T-helper 1 cell (primary cell): ENCODE data around the gene NIPAL3.

ENCODE experiments used
- DNase-seq, 5 donors: peaks; one replicate each; pipeline ENCODE4 v3.0.0-alpha.2; 2012 to 2020

Gene NIPAL3

DNA sequence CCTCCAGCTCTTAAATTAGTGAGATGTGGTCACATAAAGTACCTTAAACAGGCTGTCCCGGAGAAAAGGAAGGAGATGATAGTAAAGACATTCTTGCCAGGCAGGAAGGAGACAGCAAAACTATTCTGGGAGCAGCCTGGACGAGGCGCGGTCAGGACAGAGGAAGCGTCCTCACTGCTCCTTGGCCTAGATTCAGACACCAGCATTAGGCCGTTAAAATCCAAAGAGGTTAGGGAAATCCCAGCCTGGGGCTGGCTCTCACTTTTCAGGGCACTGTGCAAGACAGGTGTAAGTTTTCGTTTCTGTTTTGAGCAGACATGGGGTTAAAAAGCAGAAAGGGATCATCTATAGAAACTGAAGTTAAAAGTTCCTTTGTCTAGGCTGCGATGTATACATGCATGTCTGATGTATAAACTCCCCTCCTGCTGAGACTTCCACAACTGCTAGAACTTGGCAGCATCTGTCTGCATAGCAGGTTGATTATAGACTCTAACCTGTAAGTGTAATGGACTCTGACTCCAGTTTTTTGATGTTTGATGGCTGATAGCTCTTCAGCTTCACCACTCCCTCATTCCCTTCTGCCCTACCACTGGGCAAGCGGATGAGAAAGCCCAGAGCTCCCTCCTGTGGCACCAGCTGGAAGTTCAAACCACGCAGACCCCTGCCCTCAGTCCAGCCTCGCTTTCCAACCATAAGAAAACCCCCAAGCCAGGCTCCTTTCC lies 23.6 kb upstream of the NIPAL3 start:
- peak in 4 of 5 donors; percentile 40 to 70 (median 52) for DNase-seq

DNA sequence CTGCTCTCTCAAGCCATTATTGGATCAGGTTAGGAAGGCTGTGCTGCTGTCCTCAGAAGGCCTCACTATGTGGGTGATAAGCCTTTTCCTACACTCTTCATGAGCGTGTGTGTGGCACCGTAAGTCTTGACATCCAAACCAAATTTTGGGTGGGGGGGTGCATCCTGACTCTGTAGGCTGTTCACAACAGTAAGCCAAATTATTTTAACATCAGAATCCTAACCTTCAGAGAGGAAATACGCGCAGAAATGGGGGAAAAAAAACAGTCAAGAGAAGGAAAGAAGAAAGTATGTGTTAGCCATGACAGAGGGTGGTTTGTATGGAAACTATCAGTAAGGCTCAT lies 23.0 kb upstream of the NIPAL3 start:
- no peak for DNase-seq

DNA sequence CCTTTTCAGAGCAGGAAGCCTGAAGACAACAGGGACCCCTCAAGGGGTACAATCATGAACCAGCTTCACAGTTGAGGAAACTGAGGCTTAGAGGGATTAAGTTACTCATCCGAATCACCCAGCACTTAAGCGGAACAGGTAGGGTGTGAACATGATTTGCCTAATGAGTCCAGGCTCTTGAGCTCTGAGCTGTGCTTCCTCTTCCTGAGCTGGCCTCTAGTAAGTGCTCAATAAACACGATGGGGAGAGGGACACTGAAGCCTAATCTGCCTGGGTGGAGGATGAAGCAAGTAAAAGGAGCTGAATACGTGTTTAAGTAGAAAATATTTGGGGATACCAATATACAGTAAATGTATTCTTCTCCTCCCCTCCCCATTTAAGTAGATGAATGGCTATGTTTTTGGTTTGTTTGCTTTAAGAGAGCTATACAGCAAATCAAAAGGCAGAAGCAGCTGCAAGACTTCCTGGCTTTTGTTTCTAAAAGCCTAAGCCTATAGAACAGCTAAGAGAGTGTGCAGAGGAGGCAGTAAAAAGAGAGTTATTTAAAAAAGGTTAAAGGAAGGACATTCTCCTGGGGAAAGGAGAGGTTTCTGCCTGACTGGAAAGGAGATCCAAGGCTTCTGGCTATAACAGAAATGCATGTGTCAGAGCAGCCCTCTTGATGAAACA lies 22.5 kb upstream of the NIPAL3 start:
- no peak for DNase-seq

DNA sequence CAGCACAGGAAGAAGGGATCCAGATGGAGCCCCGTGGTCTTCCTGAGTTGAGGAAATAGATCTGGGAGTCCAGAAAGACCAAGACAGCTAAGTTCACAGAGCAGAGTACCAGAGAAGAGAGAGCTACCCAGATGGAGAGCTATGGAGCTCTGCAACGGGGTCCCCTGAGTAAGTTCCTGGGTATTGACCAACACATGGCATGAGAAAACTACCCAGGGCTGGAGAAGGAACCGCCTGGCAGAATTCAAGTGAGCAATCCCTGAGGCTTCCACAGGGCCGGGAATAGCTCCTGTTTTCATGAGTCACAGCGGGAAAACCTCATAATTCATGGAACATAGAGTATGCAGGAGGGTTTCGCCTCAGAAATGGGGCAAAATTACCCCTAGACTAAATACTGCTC lies 21.7 kb upstream of the NIPAL3 start:
- DNase-seq: no peak

DNA sequence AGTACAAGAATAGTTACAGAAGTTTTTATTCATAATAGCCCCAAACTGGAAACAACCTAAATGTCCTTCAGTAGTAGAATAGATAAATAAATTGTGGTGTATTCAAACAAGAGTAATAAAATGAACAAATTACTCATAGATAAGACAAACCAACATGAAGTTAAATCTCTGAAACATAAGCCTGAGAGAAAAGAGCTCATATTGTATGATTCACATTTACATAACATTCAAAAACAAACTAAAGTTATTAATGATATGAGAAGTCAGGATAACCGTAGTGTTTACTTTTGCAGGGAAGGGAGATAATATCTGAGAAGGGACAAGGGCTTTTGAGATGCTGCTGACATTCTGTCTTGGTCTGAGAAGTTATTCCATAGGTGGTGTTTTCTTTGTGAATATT lies 15.5 kb upstream of the NIPAL3 start:
- no peak for DNase-seq

DNA sequence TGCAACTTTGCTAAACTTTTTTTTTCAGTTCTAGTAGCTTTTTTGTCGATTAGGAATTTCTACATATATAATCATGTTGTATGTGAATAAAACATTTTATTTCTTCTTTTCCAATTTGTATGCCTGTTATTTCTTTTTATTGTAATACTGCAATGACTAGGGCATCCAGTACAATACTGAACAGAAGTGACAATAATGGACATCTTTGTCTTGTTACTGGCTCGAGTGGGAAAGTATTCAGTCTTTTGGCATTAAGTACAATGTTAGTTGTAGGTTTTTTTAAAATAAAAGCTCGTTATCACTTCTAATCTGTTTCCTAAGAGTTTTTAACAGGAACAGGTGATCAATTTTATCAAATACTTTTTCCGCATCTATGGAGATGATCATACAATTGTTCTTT lies 11.8 kb upstream of the NIPAL3 start:
- no peak for DNase-seq

DNA sequence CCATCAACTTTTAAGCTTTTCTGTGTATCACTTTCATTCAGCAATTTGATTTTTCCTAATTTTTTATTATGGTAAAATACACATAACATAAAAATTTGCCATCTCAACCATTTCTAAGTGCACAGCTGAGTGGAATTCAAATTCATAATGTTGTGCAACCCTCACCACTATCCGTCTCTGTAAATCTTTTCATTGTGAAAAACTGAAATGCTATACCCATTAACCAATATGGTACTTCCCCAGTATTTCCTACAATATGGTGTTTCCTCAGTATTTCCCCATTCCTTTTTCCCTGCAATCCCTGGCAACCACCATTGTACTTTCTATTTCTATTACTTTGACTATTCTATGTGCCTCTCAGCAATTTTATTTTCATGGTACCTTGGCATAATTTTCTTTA lies 8.8 kb upstream of the NIPAL3 start:
- no peak for DNase-seq

DNA sequence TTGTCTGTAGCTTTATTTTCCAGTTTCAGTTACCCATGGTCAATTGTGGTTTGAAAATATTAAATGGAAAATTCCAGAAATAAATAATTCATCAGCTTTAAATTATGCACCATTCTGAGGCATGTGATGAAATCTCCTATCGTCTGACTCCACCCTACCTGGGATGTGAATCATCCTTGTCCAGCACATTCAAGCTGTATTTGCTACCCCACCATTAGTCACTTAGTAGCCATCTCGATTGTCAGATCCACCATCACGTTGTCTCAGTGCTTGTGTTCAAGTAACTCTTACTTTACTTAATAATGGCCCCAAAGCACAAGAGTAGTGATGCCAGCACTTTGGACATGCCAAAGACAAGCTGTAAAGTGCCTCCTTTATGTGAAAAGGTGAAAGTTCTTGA lies 6.1 kb upstream of the NIPAL3 start:
- no peak for DNase-seq

DNA sequence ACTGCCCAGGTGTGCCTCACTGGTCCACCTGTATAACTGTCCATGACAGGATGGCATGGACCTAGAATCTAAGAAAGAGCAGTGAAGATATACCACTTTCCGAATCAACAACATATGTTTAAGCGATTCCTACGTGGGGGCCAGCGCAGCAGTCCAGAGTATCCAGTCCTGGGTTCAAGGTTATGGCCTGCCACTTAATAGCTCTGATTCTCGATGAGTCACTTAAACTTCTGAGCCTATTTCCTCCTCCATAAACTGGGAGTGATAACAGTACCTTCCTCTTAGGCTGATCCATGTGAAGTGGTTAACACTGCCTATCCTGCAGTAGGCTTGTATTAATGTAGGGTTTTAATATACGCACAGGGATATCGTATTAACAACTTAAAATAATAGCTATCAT lies 4.9 kb upstream of the NIPAL3 start:
- no peak for DNase-seq

DNA sequence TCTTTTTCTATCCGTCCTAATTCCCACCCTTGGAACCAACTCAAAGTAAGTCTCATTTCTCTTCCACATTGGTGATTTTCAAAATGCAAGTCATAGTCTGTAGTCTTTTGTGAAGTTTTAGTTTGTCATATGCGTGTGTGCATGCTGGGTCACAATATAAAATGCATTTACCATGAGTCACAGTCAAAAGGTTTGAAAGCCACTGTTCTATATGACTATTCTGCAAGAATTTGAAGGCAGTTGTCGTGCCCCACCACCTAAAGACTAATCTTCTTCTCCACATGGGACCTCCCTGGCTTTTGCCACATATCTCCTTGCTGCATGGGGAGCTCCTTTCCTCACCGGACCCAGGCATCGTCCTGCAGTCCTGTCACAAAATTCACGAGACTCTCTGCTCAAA lies 3.6 kb upstream of the NIPAL3 start:
- no peak for DNase-seq

DNA sequence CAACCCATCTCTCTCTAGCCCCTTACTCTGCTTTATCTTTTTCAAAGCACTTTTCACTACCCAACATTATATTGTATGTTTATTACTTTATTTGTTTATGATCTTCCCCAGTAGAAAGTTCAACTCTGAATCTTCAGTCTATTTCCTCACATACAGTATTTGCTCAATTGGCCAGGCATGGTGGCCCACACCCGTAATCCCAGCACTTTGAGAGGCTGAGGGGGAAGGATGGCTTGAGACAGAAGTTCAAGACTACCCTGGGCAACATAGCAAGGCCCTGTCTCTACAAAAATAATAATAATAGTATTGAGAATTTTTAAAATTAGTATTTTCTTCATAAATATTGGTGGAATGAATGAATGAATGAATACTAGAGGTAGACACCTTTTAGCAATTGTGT lies 3.2 kb upstream of the NIPAL3 start:
- DNase-seq: no peak

DNA sequence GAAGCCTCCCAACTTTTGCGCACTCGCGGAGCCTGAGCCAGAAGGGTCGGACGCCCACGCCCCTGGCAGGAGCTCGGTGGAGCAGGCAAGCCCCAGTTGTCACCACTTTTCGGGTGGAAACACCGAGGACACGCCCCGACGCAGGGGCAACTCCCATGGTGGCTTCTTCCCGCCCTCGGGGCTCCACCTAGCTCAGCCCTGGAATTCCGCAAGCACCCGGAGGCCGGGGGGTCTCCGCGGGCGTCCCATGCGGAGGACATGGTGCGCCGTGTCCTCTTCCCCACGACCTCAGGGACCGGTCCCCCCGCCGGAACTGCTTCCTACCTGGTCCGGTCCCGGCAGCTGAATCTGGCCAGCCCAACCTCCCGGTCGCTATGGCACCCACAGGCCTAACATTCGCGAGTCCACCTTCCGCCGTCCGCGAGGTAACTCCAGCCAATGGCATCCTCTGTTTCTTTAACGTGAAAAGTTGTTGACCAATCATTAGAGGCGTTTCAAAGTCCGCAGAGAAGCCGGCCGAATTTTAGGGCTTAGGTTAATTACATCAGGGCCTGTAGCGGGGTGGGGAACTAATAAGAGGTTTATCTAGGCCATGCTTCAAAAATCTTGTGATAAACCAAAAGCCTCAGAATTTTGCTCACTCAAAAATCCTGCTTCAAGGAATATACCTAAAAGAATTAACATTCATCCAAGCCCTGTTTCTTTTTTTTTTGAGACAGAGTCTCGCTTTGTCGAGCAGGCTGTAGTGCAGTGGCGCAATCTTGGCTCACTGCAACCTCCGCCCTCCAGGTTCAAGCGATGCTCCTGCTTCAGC lies 2.0 kb upstream of the NIPAL3 start, which contains the start of gene STPG1:
Gene STPG1 (minus strand): TSS at position 433 of the 814 bp plus-strand sequence. CDS start 12,394 bp downstream, outside the sequence.
- peak; percentile 20 to 87 (median 57) for DNase-seq

DNA sequence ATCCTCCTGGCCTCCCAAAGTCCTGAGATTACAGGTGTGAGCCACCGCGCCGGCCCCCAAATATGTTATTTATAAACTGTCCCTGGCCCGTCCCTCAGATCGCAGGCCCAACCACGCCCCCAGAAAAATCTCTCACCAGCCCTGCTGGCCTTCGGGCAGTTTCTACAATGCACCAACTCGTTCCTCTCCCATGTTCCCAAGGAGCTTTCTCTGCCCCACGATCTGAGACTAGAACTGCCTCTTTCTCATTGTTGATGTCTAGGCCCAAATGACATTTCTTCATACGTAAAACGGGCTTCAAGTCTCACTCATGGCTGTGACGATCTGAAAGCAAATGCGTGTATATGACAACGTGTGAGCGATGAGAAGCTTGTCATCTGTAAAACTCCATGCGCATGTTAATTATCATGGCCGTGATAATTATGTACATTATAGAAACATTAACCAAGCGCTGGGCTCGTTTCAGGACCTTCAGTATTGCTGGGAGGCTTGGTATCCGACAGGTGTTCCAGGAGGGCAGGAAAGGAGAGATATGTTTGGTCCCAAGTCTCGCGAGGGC lies 748 bp upstream of the NIPAL3 start:
- DNase-seq: no peak

DNA sequence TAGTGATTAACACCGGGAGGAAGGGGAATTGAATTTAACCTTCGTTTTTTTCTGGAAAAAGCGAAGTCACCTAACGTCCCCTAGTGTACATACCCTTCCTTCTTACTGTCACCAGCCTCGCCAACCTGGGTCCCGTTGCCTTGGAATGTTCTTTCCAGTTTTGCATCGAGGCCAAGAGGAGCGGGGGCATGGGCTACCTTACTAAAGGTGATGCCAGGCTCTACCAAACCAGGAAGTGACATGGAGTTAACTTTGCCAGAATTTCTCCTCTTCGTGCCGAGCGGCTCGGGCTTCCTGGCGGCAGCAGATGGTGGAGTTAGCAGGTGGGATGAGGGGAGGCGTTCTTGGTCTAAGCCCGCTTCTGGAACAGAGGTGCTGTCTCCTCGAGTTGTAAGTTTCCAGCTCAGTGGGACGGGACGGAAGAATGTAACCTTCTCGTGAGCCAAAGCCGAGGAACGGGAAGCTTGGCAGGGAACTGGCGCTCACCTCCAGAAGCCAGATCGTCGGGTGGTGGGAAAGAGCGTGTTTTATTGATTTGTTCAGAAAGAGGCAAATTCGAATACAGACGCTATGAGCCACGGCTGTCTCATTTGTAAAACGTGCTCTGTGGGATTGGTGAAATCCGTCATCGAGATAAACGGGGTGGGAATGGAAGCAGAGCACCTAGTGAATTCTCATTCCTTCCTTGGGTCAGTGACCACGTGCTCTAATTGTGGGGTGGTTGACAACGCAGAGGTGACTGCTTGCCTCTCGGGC lies 486 bp downstream of the NIPAL3 start:
- DNase-seq: no peak

DNA sequence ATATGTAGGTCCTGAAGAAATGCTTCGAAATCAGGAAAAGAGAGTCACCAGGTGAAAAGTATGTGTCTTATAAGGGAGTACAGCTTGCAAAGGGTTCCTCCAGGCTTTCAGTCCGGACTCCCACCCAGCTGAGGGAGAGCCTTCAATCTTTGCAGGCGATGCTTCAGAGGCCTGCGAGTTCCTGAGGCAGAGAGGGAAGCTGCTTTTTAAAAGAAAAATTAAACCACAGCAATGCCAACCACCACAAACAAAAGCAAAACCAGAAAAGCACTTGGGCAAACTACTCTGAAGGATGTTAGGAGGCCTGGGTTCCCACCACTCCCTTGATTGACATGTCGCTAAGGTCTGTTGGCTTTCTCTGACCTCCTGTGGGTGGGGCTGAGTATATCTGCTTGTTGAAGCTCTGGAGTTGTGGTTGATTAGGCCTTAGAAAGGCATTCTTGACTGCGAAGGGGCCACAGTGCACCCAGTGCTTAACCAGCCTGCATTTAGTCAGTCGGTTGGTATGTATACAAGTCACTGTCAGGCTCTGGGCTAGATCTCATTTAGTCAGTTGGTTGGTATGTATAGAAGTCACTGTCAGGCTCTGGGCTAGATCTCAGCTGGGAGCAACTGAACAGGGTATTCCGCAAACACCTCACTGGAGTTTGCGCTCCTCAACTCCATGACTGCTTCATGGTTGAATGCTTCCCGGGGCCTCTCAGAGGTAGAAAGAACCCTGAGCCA lies 1.2 kb downstream of the NIPAL3 start:
- DNase-seq: peak in 3 of 5 donors; percentile 14 to 86 (median 37)

DNA sequence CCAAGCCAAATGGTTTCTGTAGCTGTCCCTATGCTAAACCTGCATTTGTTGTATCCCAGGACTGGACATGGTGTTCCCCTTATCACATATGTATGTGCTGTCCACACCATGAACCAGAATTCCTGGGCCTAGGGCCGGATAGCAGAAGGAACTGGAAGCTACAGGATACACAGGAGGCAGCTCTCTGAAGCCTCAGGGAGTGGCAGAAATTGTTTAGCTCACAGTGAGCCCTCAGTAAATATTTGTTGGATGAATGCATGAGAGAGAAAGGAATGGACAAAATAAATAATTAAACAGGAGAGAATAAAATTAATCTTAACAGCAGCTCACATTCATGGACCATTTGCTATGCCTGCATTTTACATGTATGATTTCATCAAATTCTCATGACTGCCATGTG lies 2.1 kb downstream of the NIPAL3 start:
- DNase-seq: no peak

DNA sequence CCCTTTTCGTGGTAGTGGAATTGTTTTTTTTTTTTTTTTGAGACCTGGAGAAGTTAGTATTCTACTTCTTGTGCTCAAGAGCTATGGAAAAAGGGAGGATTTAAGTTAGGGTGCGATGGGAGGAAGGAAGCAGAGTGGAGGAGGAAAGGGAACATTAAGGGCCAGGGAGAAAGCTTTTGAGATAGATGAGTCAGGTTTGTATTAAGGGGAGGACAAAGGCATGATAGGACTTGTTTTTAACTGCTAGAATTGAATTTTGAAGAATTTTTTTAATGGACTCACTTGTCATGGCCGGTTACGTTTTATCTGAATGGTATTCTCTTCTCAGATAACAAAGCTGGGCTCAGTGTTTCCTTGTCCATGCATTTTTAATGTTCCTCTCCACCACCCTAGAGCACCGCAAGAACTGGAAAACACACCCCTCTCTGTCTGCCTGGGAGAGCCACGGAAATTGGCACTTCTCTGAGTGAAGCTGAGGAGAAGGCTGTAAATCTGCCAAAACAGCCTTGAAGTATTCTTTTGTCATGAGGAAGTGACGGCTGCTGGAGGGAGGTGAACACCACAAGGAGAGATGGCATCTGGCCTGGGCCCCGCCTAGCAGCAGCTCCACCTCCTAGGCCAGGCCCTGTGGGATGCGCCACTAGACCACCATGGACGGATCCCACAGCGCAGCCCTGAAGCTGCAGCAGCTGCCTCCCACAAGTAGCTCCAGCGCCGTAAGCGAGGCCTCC lies 3.5 kb downstream of the NIPAL3 start:
- no peak for DNase-seq

DNA sequence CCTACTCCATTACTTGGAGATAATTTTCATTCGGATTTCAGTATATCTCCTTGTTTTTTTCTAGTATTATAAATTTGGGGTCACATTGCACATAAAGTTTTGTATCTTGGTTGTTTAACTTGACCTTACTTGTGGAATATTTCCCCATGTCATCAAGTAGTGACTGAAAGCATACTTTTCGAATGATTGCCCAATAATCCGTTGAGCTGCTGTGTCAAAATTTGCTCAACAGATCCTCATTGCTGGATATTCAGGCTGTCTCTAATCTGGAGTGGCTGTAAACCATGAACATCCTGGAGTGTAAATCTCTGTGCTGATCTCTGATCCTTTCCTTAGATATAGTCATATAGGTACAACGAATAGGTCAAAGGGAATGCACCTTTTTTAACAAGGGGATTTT lies 4.9 kb downstream of the NIPAL3 start:
- no peak for DNase-seq

DNA sequence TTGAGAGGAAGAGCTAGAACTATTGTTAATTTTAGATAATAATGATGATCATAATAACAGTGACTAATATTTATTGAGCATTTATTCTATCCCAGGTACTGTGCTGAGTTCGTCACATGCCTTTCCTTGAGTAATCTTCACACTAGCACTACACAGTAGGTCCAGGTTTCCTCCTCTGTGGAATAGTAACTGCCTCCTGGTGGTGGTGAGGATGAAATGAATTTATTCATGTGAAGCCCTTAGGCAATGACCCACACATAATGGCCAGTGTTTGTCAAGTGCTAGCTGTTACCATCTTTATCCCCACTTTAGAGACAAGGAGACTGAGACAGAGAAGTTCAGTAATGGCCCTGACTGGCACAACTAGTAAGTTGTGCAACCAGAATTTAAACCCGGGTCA lies 5.9 kb downstream of the NIPAL3 start:
- no peak for DNase-seq

DNA sequence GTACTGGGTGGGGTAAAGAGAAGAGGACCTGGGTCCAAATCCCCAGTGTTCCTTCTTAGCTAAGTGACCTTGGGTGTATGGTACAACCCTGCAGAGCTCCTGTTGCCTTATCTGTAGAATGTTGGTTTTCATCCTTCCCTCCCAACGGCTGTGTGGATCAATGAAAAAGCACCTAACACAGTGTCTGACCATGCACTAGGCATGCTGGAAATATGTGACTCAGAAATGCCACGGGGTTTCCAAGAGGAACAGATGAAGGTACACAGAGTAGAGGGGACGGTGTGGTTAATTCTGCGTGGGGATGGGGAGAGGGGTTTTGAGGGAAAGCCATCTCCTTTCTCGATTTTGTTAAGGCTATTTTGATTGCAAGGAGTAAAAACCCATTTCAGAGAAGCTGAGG lies 8.6 kb downstream of the NIPAL3 start:
- no peak for DNase-seq

DNA sequence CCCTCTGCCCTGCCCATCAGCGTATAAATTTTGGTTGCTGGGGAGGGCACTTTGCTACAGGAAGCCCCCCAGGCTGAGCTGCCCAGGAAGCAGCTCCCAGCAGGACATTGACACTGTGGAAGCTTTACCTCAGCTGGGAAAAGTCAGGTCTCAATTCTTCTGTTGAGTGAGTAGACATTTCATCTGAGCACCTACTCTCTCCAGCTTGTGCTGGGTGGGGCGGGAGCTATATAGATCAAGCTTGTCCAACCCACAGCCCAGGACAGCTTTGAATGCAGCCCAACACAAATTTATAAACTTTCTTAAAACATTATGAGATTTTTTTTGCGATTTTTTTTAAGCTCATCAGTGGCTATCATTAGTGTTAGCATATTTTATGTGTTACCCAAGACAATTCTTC lies 9.4 kb downstream of the NIPAL3 start:
- no peak for DNase-seq
